ENCODE data around the gene RAPGEF1.

The RAPGEF1 gene

DNA sequence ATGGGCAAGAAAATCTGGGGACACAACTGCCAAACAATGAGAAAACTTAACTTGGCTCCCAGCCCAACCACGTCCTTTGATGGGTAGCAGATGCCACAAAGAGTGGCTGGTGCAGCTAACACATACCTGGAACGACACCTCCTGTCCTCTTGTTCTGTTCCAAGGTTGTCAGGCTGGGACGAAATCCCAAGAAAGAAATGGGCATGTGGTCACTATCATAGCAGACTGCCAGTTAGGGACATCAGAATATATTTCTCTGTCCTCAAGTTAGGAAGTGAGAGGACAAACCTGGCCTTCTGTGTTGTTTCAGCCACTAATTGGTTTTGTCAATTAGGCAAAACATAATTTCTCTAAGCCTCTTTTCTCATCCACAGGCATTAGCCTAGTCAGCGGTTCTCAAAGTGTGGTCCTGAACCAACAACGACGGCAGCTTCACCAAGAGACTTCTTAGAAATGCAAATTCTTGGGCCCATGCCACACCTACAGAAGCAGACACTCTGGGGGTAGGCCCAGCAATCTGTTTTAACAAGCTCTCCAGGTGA is 63.4 kb downstream of the RAPGEF1 start:
- TF ChIP-seq YY1 (IDR thresholded peaks at IDR 0.05; ENCODE audit: low read depth), result no peak
- TF ChIP-seq CEBPB (IDR thresholded peaks at IDR 0.05), result no peak
- no peak for TF ChIP-seq TCF12 (IDR thresholded peaks at IDR 0.05; ENCODE audit: low read depth)
- no peak for TF ChIP-seq CREB1 (IDR thresholded peaks at IDR 0.05; ENCODE audit: low read depth)
- TF ChIP-seq, protein P1, sequence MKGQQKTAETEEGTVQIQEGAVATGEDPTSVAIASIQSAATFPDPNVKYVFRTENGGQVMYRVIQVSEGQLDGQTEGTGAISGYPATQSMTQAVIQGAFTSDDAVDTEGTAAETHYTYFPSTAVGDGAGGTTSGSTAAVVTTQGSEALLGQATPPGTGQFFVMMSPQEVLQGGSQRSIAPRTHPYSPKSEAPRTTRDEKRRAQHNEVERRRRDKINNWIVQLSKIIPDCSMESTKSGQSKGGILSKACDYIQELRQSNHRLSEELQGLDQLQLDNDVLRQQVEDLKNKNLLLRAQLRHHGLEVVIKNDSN (IDR thresholded peaks at IDR 0.05), result no peak
- TF ChIP-seq ZBTB7A (IDR thresholded peaks at IDR 0.05; ENCODE audit: low read depth), result no peak
- TF ChIP-seq EP300 (IDR thresholded peaks at IDR 0.05; ENCODE audit: borderline replicate concordance), result no peak
- TF ChIP-seq, protein P2, sequence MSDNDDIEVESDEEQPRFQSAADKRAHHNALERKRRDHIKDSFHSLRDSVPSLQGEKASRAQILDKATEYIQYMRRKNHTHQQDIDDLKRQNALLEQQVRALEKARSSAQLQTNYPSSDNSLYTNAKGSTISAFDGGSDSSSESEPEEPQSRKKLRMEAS (IDR thresholded peaks at IDR 0.05), result no peak
- TF ChIP-seq, protein P3, sequence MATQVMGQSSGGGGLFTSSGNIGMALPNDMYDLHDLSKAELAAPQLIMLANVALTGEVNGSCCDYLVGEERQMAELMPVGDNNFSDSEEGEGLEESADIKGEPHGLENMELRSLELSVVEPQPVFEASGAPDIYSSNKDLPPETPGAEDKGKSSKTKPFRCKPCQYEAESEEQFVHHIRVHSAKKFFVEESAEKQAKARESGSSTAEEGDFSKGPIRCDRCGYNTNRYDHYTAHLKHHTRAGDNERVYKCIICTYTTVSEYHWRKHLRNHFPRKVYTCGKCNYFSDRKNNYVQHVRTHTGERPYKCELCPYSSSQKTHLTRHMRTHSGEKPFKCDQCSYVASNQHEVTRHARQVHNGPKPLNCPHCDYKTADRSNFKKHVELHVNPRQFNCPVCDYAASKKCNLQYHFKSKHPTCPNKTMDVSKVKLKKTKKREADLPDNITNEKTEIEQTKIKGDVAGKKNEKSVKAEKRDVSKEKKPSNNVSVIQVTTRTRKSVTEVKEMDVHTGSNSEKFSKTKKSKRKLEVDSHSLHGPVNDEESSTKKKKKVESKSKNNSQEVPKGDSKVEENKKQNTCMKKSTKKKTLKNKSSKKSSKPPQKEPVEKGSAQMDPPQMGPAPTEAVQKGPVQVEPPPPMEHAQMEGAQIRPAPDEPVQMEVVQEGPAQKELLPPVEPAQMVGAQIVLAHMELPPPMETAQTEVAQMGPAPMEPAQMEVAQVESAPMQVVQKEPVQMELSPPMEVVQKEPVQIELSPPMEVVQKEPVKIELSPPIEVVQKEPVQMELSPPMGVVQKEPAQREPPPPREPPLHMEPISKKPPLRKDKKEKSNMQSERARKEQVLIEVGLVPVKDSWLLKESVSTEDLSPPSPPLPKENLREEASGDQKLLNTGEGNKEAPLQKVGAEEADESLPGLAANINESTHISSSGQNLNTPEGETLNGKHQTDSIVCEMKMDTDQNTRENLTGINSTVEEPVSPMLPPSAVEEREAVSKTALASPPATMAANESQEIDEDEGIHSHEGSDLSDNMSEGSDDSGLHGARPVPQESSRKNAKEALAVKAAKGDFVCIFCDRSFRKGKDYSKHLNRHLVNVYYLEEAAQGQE (IDR thresholded peaks at IDR 0.05; ENCODE audit: low read depth), result no peak
- TF ChIP-seq RAD21 (IDR thresholded peaks at IDR 0.05; ENCODE audit: low read depth), result no peak
- TF ChIP-seq NFIC (IDR thresholded peaks at IDR 0.05), result no peak

GRCh38 chr9:131675437-131676022 is 64.3 kb downstream of the RAPGEF1 start:
- TF ChIP-seq EP300 (IDR thresholded peaks at IDR 0.05; ENCODE audit: borderline replicate concordance), result no peak
- TF ChIP-seq NFIC (IDR thresholded peaks at IDR 0.05), result no peak
- TF ChIP-seq EGR1 (IDR thresholded peaks at IDR 0.05), result no peak
- no peak for TF ChIP-seq RAD21 (IDR thresholded peaks at IDR 0.05; ENCODE audit: low read depth)
- TF ChIP-seq, protein P3 (IDR thresholded peaks at IDR 0.05; ENCODE audit: low read depth), result no peak
- TF ChIP-seq FOXM1 (IDR thresholded peaks at IDR 0.05; ENCODE audit: borderline replicate concordance, low read depth), result no peak
- TF ChIP-seq, protein P2 (IDR thresholded peaks at IDR 0.05), result no peak
- no peak for TF ChIP-seq TCF12 (IDR thresholded peaks at IDR 0.05; ENCODE audit: low read depth)
- TF ChIP-seq, protein P1 (IDR thresholded peaks at IDR 0.05), result no peak
- no peak for TF ChIP-seq TAF1 (IDR thresholded peaks at IDR 0.05; ENCODE audit: low read depth)
- no peak for TF ChIP-seq ZBTB7A (IDR thresholded peaks at IDR 0.05; ENCODE audit: low read depth)
- no peak for TF ChIP-seq CREB1 (IDR thresholded peaks at IDR 0.05; ENCODE audit: low read depth)
- TF ChIP-seq CEBPB (IDR thresholded peaks at IDR 0.05), result no peak
- no peak for TF ChIP-seq TEAD4 (IDR thresholded peaks at IDR 0.05)
- TF ChIP-seq YY1 (IDR thresholded peaks at IDR 0.05; ENCODE audit: low read depth), result no peak

DNA sequence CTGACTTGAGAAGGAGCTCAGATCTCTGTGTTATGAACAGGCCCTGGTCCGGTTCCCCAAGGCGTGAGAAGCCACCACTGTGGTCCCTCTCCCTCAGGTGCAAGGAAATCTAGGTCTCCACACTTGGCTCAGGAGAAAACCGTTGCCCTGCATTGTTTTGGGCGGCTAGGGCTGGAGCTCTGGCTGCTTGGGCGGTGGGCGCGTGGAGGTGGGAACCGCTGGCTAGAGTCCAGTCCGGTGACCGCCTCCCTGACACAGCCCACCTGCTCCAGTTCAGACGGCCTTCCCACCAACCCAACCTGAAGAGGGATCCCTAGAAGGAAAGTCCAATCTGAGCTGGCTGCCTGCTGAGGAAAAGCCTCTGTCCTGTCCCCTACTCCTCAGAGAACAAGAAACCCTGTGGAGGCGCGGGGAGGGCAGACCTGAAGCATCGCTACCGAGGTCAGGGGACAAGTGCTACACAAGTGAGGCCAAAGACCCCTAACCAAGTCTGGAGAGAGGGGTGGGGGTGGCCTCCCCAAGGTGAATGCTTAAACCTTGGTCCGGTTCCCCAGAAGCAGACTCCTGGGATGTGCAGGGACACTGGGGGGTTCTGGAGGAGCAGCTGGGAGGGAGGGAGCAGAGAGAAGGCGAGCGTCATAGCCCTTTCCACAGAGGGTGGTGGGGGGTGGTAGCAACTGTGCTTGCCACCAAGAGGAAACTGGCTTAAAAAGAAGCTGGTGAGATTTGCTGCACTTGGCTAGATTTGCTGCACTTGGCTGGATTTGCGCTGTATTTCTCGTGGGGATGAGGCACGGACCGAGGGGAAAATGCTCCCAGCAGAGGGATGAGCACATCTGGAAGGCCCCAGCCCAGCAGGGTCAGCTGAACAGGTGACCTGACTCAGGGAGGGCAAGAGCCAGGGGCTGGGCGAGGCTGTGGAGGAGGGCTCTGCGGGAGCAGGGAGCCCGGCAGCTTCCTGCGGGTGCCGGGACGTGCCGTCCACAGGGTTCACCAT is 65.2 kb downstream of the RAPGEF1 start:
- no peak for TF ChIP-seq EGR1 (IDR thresholded peaks at IDR 0.05)
- TF ChIP-seq TCF12 (IDR thresholded peaks at IDR 0.05; ENCODE audit: low read depth), result no peak
- TF ChIP-seq TEAD4 (IDR thresholded peaks at IDR 0.05), result no peak
- TF ChIP-seq FOXM1 (IDR thresholded peaks at IDR 0.05; ENCODE audit: borderline replicate concordance, low read depth), result no peak
- no peak for TF ChIP-seq TAF1 (IDR thresholded peaks at IDR 0.05; ENCODE audit: low read depth)
- no peak for TF ChIP-seq EP300 (IDR thresholded peaks at IDR 0.05; ENCODE audit: borderline replicate concordance)
- TF ChIP-seq, protein P3 (IDR thresholded peaks at IDR 0.05; ENCODE audit: low read depth), result no peak
- TF ChIP-seq CREB1 (IDR thresholded peaks at IDR 0.05; ENCODE audit: low read depth), result no peak
- TF ChIP-seq CEBPB (IDR thresholded peaks at IDR 0.05), result no peak
- TF ChIP-seq RAD21 (IDR thresholded peaks at IDR 0.05; ENCODE audit: low read depth), result no peak
- TF ChIP-seq, protein P1 (IDR thresholded peaks at IDR 0.05), result no peak
